K562 (cell line): ENCODE measurements around the gene TBRG1. TPM values are rescaled to one million over a fixed set of nuclear protein-coding genes. Genes with fewer than 3 reads are reported as not detected.

Experiments
- ADNP ChIP-seq: fragments of 200-800 bp; sonication (Bioruptor generic); IDR thresholded peaks from 2 replicates; pipeline ENCODE4 v1.6.1; 2016; ENCODE audit warnings: missing genetic modification characterization, missing compliant biosample characterization
- BCL6 ChIP-seq: fragments of 250-450 bp; sonication (Bioruptor Pico); IDR thresholded peaks from 2 replicates; pipeline ENCODE4 v1.4.0; 2020
- CAMTA2 ChIP-seq: fragments of 250-450 bp; sonication (Bioruptor Pico); conservative IDR thresholded peaks from 2 replicates; pipeline ENCODE4 v1.5.1; 2022
- CHD2 ChIP-seq: IDR thresholded peaks from 2 replicates; pipeline ENCODE4 v1.6.1; 2011; ENCODE audit warnings: low read depth, low read length
- DACH1 ChIP-seq: fragments of 450-650 bp; IDR thresholded peaks from 2 replicates; pipeline ENCODE4 v1.6.1; 2018; ENCODE audit not compliant: partially characterized antibody
- ERF ChIP-seq: fragments of 450-650 bp; formaldehyde crosslinking; IDR thresholded peaks from 2 replicates; pipeline ENCODE4 v1.4.0; 2020; ENCODE audit warnings: mild to moderate bottlenecking, mixed read lengths
- ETV1 ChIP-seq: fragments of 450-650 bp; conservative IDR thresholded peaks from 2 replicates; pipeline ENCODE4 v1.6.1; 2016; ENCODE audit warnings: missing genetic modification characterization, control low read depth, low read depth, missing compliant biosample characterization
- FOXA3 ChIP-seq, 2 experiments: fragments of 450-650 bp in 1 of 2; sonication (generic) in 1 of 2; formaldehyde crosslinking; IDR thresholded peaks in 1 of 2; conservative IDR thresholded peaks in 1 of 2; 2 replicates each; pipeline versions ENCODE4 v1.4.0 to v1.8.0; 2020 to 2022; ENCODE audit warnings: mild to moderate bottlenecking in 2 of 2, missing genetic modification reagents in 1 of 2
- JUN ChIP-seq, 2 experiments: sonication (generic) in 1 of 2; formaldehyde crosslinking in 1 of 2; IDR thresholded peaks; 2 replicates each; pipeline versions ENCODE4 v1.6.1 to v1.8.0; 2012 to 2022; ENCODE audit warnings: borderline replicate concordance in 2 of 2, mild to moderate bottlenecking in 2 of 2, improper control_type of control experiment in 1 of 2, low read depth in 1 of 2, low read length in 1 of 2, missing genetic modification reagents in 1 of 2
- KLF1 ChIP-seq: fragments of 450-650 bp; IDR thresholded peaks from 2 replicates; pipeline ENCODE4 v1.6.1; 2016; ENCODE audit warnings: missing genetic modification characterization, missing compliant biosample characterization
- L3MBTL2 ChIP-seq: fragments of 450-650 bp; IDR thresholded peaks from 2 replicates; pipeline ENCODE4 v1.6.1; 2016; ENCODE audit warnings: mild to moderate bottlenecking, moderate library complexity
- NFIC ChIP-seq: fragments of 450-650 bp; IDR thresholded peaks from 2 replicates; pipeline ENCODE4 v1.6.1; 2017; ENCODE audit warnings: mild to moderate bottlenecking, inconsistent platforms
- NFIX ChIP-seq: fragments of 250-450 bp; sonication (Bioruptor Pico); IDR thresholded peaks from 2 replicates; pipeline ENCODE4 v1.4.0; 2020; ENCODE audit warnings: low read depth, mild to moderate bottlenecking, moderate library complexity
- NR1H2 ChIP-seq: sonication (generic); formaldehyde crosslinking; IDR thresholded peaks from 2 replicates; pipeline ENCODE4 v1.4.0; 2020; ENCODE audit warnings: mild to moderate bottlenecking, missing genetic modification reagents
- PURB ChIP-seq: sonication (generic); formaldehyde crosslinking; IDR thresholded peaks from 2 replicates; pipeline ENCODE4 v1.9.0; 2021; ENCODE audit warnings: low read depth, mild to moderate bottlenecking, missing genetic modification reagents
- RBM17 ChIP-seq: fragments of 200-400 bp; formaldehyde crosslinking; IDR thresholded peaks from 2 replicates; pipeline ENCODE4 v1.6.1; 2017; ENCODE audit warnings: low read depth, mild to moderate bottlenecking, low read length, borderline replicate concordance
- SAFB ChIP-seq: fragments of 200-400 bp; formaldehyde crosslinking; IDR thresholded peaks from 2 replicates; pipeline ENCODE4 v1.6.1; 2017; ENCODE audit warnings: low read depth, low read length, borderline replicate concordance
- SMARCA4 ChIP-seq: fragments of 450-650 bp; IDR thresholded peaks from 2 replicates; pipeline ENCODE4 v1.6.1; 2016
- SRSF9 ChIP-seq: fragments of 200-400 bp; formaldehyde crosslinking; IDR thresholded peaks from 2 replicates; pipeline ENCODE4 v1.6.1; 2017; ENCODE audit warnings: low read depth, low read length, borderline replicate concordance
- ZEB2 ChIP-seq: fragments of 450-650 bp; IDR thresholded peaks from 2 replicates; pipeline ENCODE4 v1.6.1; 2016
- ZFP36 ChIP-seq: fragments of 150-350 bp; IDR thresholded peaks from 2 replicates; pipeline ENCODE4 v1.6.1; 2018; ENCODE audit warnings: low read length, low read depth; ENCODE audit not compliant: partially characterized antibody
- ZNF274 ChIP-seq: IDR thresholded peaks from 2 replicates; pipeline ENCODE4 v1.6.1; 2011; ENCODE audit warnings: low read depth, mild to moderate bottlenecking, low read length, moderate library complexity, borderline replicate concordance
- ZNF696 ChIP-seq: fragments of 250-450 bp; sonication (Bioruptor Pico); conservative IDR thresholded peaks from 2 replicates; pipeline ENCODE4 v1.4.0; 2020; ENCODE audit warnings: mild to moderate bottlenecking, moderate library complexity
- polyA plus RNA-seq, 8 experiments: library from polyadenylated mRNA; depleted of rRNA in 4 of 8; stranded (reverse) in 5 of 8; unstranded in 3 of 8; fragments of >200 nt; fragmentation: Nextera tagmentation in 2 of 8; fragmentation: Illumina TruSeq in 1 of 8; extraction: Ambion mirVana in 2 of 8; extraction: Trizol in 1 of 8; gene quantifications; 2 replicates each; pipeline versions ENCODE4 v1.2.1 to v1.2.3, GENCODE V29; 2011 to 2014; ENCODE audit warnings: inconsistent platforms in 1 of 8, missing spikeins in 1 of 8
- total RNA-seq, 7 experiments: library from RNA; depleted of rRNA in 6 of 7; stranded (reverse); fragments of >200 nt in 6 of 7; fragmentation: Illumina TruSeq in 2 of 7; extraction: Trizol in 2 of 7; gene quantifications; 2 replicates each; pipeline versions ENCODE4 v1.2.1 to v1.2.3, GENCODE V29; 2011 to 2021; ENCODE audit warnings: low replicate concordance in 1 of 7
- TF ChIP-seq, protein P1 (sequence below), 2 experiments: fragments of 150-350 bp in 1 of 2; IDR thresholded peaks; 2 replicates each; pipeline ENCODE4 v1.6.1; 2012 to 2016; ENCODE audit warnings: low read depth in 2 of 2, low read length in 2 of 2, mild to moderate bottlenecking in 1 of 2, moderate library complexity in 1 of 2
- TF ChIP-seq, protein P2 (sequence below): sonication (generic); formaldehyde crosslinking; IDR thresholded peaks from 2 replicates; pipeline ENCODE4 v1.8.0; 2022; ENCODE audit warnings: missing genetic modification reagents, mild to moderate bottlenecking, borderline replicate concordance
- TF ChIP-seq, protein P3 (sequence below), 2 experiments: fragments of 450-650 bp; conservative IDR thresholded peaks; 2 replicates each; pipeline ENCODE4 v1.6.1; 2017; ENCODE audit warnings: mild to moderate bottlenecking in 2 of 2, moderate library complexity in 2 of 2

TBRG1 gene
- total and polyA plus RNA-seq, 9 of the 15 experiments (the other 6 are each of a cell fraction or from before 2014, with no cell fraction given), result 8.7 to 30.0 (median 20.2) TPM

DNA sequence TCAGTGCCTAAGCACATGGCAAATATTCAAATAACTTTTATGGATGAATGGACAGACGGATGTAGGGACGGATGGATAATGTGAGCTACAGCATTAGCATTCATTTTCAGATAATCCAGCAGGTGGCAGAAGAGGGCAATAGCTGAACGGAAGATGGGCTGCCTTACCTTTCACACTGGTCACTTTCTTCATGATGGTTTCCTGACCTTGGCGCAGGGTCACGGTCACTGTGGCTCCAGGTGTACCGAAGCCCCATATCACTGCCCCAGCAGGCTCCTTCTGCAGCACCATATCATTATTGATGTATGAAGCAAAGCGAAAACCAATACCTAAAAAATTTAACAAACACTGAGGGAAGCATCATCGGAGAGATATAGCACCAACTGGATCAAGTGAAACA lies 46.5 kb downstream of the TBRG1 start (continued):
- TF ChIP-seq ADNP (tag), result no peak
- TF ChIP-seq ZFP36, result no peak
- no peak for TF ChIP-seq RBM17
- no peak for TF ChIP-seq CHD2
- TF ChIP-seq ERF (CRISPR knock-in tag), result no peak
- TF ChIP-seq JUN (IDR thresholded peaks at IDR 0.05; ENCODE audit: borderline replicate concordance, low read depth, low read length), result no peak
- TF ChIP-seq JUN (CRISPR knock-in tag; IDR thresholded peaks at IDR 0.05; ENCODE audit: borderline replicate concordance), result no peak
- TF ChIP-seq, protein P1, sequence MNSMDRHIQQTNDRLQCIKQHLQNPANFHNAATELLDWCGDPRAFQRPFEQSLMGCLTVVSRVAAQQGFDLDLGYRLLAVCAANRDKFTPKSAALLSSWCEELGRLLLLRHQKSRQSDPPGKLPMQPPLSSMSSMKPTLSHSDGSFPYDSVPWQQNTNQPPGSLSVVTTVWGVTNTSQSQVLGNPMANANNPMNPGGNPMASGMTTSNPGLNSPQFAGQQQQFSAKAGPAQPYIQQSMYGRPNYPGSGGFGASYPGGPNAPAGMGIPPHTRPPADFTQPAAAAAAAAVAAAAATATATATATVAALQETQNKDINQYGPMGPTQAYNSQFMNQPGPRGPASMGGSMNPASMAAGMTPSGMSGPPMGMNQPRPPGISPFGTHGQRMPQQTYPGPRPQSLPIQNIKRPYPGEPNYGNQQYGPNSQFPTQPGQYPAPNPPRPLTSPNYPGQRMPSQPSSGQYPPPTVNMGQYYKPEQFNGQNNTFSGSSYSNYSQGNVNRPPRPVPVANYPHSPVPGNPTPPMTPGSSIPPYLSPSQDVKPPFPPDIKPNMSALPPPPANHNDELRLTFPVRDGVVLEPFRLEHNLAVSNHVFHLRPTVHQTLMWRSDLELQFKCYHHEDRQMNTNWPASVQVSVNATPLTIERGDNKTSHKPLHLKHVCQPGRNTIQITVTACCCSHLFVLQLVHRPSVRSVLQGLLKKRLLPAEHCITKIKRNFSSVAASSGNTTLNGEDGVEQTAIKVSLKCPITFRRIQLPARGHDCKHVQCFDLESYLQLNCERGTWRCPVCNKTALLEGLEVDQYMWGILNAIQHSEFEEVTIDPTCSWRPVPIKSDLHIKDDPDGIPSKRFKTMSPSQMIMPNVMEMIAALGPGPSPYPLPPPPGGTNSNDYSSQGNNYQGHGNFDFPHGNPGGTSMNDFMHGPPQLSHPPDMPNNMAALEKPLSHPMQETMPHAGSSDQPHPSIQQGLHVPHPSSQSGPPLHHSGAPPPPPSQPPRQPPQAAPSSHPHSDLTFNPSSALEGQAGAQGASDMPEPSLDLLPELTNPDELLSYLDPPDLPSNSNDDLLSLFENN (IDR thresholded peaks at IDR 0.05; ENCODE audit: low read depth in 2 of 2, low read length in 2 of 2), result no peak
- TF ChIP-seq SRSF9, result no peak
- TF ChIP-seq NFIX (CRISPR knock-in tag), result no peak
- no peak for TF ChIP-seq DACH1
- TF ChIP-seq, protein P2, sequence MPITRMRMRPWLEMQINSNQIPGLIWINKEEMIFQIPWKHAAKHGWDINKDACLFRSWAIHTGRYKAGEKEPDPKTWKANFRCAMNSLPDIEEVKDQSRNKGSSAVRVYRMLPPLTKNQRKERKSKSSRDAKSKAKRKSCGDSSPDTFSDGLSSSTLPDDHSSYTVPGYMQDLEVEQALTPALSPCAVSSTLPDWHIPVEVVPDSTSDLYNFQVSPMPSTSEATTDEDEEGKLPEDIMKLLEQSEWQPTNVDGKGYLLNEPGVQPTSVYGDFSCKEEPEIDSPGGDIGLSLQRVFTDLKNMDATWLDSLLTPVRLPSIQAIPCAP (CRISPR knock-in tag), result no peak
- TF ChIP-seq CAMTA2, result no peak
- TF ChIP-seq FOXA3 (CRISPR knock-in tag; conservative IDR thresholded peaks at IDR 0.05 in 1 of 2, IDR thresholded peaks at IDR 0.05 in 1 of 2), result no peak
- TF ChIP-seq SMARCA4, result peak; percentile 42; the same call in 1 of the 2 replicates
- TF ChIP-seq ETV1 (tag), result peak; percentile 39; the same call in 1 of the 2 replicates
- TF ChIP-seq NFIC, result no peak
- no peak for TF ChIP-seq ZNF696 (CRISPR knock-in tag)
- no peak for TF ChIP-seq KLF1 (tag)
- TF ChIP-seq, protein P3, sequence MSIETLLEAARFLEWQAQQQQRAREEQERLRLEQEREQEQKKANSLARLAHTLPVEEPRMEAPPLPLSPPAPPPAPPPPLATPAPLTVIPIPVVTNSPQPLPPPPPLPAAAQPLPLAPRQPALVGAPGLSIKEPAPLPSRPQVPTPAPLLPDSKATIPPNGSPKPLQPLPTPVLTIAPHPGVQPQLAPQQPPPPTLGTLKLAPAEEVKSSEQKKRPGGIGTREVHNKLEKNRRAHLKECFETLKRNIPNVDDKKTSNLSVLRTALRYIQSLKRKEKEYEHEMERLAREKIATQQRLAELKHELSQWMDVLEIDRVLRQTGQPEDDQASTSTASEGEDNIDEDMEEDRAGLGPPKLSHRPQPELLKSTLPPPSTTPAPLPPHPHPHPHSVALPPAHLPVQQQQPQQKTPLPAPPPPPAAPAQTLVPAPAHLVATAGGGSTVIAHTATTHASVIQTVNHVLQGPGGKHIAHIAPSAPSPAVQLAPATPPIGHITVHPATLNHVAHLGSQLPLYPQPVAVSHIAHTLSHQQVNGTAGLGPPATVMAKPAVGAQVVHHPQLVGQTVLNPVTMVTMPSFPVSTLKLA (conservative IDR thresholded peaks at IDR 0.05), result no peak; a peak in 1 of 4 replicates
- TF ChIP-seq L3MBTL2, result no peak
- TF ChIP-seq BCL6 (CRISPR knock-in tag), result no peak
- no peak for TF ChIP-seq NR1H2 (CRISPR knock-in tag)
- no peak for TF ChIP-seq SAFB
- TF ChIP-seq PURB (CRISPR knock-in tag), result no peak
- no peak for TF ChIP-seq ZNF274
- peak; percentile 67; the same call in 1 of the 2 replicates for TF ChIP-seq ZEB2
